ENCODE measurements around the gene KIRREL3. TPM values are rescaled to one million over a fixed set of nuclear protein-coding genes. Genes with fewer than 3 reads are reported as not detected.

KIRREL3 gene
- polyA plus RNA-seq, 1 experiment, result 2.3 TPM

DNA sequence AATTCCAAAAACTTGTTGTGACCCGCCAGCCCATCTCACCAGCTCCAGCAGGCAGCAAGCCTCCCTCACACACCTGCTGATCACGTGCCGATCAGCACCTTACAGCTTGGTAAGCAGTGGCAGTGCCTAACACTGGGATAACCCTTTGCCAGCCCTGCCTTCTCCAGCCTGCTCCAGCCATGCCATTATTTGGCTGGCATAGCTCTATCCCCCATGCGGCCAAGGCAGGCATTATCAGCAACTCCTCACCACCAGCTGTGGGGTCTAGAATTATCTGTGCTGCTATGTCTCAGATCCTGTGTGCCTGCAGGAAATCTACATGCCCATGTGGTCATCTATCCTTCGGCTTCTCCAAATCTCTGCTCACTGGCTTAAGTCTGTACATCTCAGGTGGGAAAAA lies 430.1 kb downstream of the KIRREL3 start:
- TF ChIP-seq CTCF (IDR thresholded peaks at IDR 0.05; ENCODE audit: low read depth, low read length), result no peak
- no peaks in the 10 kb centered on the region for H3K27me3 ChIP-seq (ENCODE audit: control insufficient read depth, insufficient read depth, low read length)
- H3K9me3 ChIP-seq (ENCODE audit: control insufficient read depth, insufficient read depth, low read length), result no peaks in the 10 kb centered on the region
- no peak overlapping the region for H3K27ac ChIP-seq (ENCODE audit: low read depth, low read length)
- POLR2A ChIA-PET, result no interaction called here
- H3K4me3 ChIP-seq (ENCODE audit: low read depth, low read length), result no peak overlapping the region
- CTCF ChIA-PET, result interaction anchor here (2.3 kb wide), 1 partner anchor 90 kb away, joined by 6 read pairs; no protein-coding TSS in a partner anchor
- DNase-seq (ENCODE audit: low read depth, low spot score), result no peak

DNA sequence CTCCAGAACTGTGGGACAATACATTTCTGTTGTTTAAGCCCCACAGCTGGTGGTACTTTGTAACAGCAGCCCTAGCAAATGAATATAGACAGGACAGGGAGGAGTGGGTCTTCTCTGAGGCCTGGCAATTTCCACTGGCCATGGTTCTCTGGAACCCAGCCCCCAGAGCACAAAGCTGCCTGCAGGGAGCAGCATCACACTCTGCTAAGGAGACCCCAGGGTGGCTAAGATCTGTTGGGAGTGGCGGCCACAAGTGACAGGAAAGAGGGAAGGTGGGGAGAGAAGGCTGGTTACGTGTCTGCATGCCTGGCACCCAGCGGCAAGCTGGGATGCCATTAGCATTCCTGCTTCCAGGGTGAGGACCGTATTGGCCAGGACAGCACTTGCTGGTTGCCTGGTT lies 433.2 kb downstream of the KIRREL3 start:
- Histone ChIP-seq H3K4me3 (ENCODE audit: low read depth, low read length) (no peak overlapping the region), H3K27me3 (ENCODE audit: control insufficient read depth, insufficient read depth, low read length) (no peaks in the 10 kb centered on the region), H3K9me3 (ENCODE audit: control insufficient read depth, insufficient read depth, low read length) (no peaks in the 10 kb centered on the region), H3K27ac (ENCODE audit: low read depth, low read length) (no peak overlapping the region)
- ChIA-PET POLR2A (no interaction called here), CTCF (no interaction called here)
- no peak for TF ChIP-seq CTCF (IDR thresholded peaks at IDR 0.05; ENCODE audit: low read depth, low read length)
- no peak for DNase-seq (ENCODE audit: low read depth, low spot score)

- POLR2A ChIA-PET, result no interaction called here
- Histone ChIP-seq H3K9me3 (ENCODE audit: control insufficient read depth, insufficient read depth, low read length) (no peaks in the 10 kb centered on the region), H3K4me3 (ENCODE audit: low read depth, low read length) (no peak overlapping the region), H3K27ac (ENCODE audit: low read depth, low read length) (no peak overlapping the region), H3K27me3 (ENCODE audit: control insufficient read depth, insufficient read depth, low read length) (no peaks in the 10 kb centered on the region)
- CTCF ChIA-PET, result no interaction called here
- no peak for DNase-seq (ENCODE audit: low read depth, low spot score)
- no peak for TF ChIP-seq CTCF (IDR thresholded peaks at IDR 0.05; ENCODE audit: low read depth, low read length)
Measured at GRCh38 chr11:126564566-126564965, 436.0 kb downstream of the KIRREL3 start.

- Histone ChIP-seq H3K27me3 (ENCODE audit: control insufficient read depth, insufficient read depth, low read length) (no peaks in the 10 kb centered on the region), H3K9me3 (ENCODE audit: control insufficient read depth, insufficient read depth, low read length) (no peaks in the 10 kb centered on the region), H3K4me3 (ENCODE audit: low read depth, low read length) (no peak overlapping the region), H3K27ac (ENCODE audit: low read depth, low read length) (no peak overlapping the region)
- ChIA-PET POLR2A (no interaction called here), CTCF (interaction anchor here (2.3 kb wide), 1 partner anchor 81 kb away, joined by 12 read pairs; no protein-coding TSS in a partner anchor)
- no peak for TF ChIP-seq CTCF (IDR thresholded peaks at IDR 0.05; ENCODE audit: low read depth, low read length)
- peak; percentile 45 for DNase-seq (ENCODE audit: low read depth, low spot score)
Measured at GRCh38 chr11:126561327-126561893, 439.2 kb downstream of the KIRREL3 start.

- Histone ChIP-seq H3K27ac (ENCODE audit: low read depth, low read length) (no peak overlapping the region), H3K4me3 (ENCODE audit: low read depth, low read length) (no peak overlapping the region), H3K9me3 (ENCODE audit: control insufficient read depth, insufficient read depth, low read length) (no peaks in the 10 kb centered on the region), H3K27me3 (ENCODE audit: control insufficient read depth, insufficient read depth, low read length) (no peaks in the 10 kb centered on the region)
- CTCF ChIA-PET, result interaction anchor here (2.3 kb wide), 1 partner anchor 79 kb away, joined by 12 read pairs; no protein-coding TSS in a partner anchor
- TF ChIP-seq CTCF (IDR thresholded peaks at IDR 0.05; ENCODE audit: low read depth, low read length), result no peak
- POLR2A ChIA-PET, result no interaction called here
- DNase-seq (ENCODE audit: low read depth, low spot score), result no peak
Measured at GRCh38 chr11:126560221-126560620, 440.3 kb downstream of the KIRREL3 start.
